Stimulated activated CD4-positive, alpha-beta T cell treated with anti-CD3 and anti-CD28 coated beads, Interleukin-2, amount 100 ng/mL, for 48 hours (primary cell): ENCODE data around the gene RNF11.

Experiments
- DNase-seq, 2 donors: peaks; one replicate each; pipeline ENCODE4 v3.0.0-alpha.2; 2020

The RNF11 gene

DNA sequence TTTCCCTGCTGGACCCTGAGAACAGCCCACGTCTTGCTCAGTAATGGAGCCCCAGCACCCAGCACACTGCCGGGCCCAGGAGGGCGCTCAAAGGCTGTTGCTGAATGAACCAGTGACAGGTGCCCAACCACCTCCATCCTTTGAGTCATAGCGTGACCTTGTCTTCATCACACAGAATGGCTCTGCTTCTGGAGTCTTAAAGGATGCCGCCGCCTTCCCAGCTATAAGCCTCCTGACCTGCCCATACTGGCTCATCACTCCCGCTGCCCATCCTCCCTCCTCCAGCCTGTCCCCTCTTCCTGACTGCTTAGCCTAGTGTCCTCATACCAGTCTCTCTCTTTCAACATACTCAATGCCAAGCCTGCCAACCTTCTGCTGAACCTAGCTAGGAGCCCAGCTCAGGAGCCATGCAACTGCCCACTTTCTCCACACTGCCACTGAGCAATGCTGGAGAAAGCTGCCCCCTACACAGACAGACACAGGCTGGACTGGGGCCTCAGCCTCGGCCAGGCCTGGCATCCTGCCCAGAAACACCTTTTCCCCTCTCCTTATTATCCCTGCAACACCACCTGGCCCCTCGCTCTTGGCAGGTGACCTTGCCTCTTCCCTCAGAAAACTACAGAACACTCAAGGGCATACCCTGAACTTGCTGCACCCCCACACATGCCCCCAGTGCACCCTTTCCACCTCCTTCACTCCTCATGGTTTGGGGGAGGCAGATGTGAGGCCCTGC is 80.2 kb downstream of the RNF11 start:
- DNase-seq = no peak

DNA sequence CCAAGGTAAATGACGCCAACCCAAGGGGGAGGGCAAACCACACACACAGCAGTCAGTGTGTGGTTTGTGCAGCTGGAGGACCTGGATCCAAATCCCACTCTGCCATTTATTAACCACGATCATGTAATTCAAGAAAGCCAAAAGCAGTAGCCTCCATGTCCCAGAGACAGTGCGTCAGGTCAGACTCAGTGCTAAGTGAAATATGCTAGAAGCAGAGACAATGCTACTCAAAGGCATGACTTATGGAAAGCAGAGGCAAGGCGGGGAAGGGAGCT is 80.7 kb downstream of the RNF11 start:
- no peak for DNase-seq

DNA sequence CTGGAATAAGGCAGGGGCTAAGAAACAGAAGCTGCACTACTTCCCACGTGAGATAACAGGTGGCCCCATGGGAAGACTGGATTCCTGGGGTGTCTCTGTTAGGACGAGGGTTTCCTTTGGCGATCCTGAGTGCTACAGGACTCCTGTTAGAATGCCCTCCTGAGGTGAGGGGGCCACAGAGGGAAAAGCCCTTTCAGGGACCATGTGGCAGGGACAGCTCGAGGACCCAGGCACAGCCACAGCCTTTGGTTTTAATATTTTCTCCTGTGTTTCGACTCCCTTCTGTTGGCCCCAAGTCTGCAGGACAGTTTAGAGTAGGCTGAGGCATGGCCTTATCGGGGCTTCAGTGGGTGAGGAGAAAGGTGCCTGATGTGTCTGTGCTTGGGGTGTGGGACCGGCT is 81.7 kb downstream of the RNF11 start:
- DNase-seq = no peak

DNA sequence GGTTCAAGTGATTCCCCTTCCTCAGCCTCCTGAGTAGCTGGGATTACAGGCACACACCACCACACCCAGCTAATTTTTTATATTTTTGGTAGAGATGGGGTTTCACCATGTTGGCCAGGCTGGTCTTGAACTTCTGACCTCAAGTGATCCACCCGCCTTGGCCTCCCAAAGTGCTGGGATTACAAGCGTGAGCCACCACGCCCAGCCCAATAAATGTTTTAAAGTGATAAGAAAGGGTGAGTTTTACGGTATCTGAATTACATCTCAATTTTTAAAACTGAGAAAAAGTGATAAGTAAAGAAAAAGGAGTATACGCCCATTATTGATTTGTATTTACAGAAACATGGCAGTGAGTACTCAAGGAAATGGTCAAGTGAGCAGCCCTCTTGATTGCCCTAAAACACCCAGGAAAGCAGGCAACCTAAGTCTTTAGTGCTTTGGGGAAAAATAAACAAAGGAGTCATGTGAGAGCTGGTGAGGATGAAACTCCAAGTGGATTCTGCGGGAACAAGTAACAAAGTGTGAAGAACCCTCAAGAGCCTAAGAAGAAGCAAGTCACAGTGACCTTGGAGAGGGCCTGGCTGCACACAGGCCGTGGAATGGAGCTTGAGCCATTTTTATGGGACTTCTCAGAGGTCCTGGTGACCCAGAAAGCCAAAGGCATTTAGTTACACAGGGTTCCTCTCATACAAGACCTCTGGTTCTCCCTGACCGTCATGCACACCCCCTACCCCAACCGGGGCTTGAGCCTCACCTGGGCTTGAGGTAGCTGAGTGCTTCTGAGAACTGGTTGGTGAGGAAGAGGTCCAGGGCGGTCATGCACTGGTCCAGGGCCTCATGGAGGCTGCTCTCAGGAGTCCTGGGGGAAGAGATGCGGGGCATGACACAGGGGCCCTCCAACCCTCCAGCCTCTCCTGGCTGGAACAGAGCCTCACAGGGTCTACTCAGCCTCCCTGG is 85.2 kb downstream of the RNF11 start:
- no peak for DNase-seq

DNA sequence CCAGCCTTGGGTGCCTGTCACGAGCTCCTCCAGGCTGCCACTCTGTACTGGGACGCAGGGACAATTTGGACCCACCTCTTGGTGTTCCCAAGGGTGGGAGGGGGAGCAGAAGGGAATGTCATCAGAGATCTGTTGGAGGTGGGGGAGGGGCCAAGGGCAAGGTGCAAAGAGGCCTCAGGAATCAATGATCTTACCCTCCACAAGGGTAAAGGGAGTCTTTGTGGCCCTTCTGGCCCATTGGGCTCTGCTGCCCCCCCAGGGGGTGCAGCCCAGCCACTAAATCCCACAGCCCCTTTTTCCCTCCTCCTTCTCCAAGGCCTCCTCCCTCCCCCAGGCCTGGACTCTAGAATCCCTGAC is 85.8 kb downstream of the RNF11 start:
- DNase-seq = no peak

DNA sequence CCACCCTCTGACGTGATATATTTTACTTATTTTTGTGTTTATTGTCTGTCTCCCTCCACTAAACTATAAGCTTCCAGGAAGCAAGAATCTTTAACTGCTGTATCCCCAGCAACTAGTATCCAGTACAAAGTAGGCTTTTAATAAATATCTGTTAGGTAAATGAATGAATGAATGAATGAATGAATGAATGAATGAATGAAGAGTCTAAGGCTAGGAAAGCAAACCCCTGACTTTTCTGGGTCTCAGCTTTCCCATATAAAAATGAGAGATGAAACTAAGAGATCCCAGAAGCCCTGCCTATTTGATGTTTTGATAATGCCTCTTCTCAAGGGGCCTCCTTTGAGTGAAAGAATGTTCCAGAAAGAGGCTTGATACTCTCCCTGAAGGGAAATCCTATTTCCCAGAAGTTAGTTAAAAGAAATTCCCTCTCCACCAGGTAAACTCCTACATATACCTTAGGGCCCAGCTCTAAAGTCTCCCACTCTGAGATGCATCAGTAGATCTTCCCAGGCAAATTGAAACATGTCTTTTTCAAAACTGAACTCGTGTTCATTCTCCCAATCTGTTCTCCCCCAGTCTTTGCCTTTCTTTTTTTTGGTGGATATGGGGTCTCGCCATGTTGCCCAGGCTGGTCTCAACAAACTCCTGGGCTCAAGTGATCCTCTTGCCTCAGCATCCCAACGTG is 86.5 kb downstream of the RNF11 start:
- DNase-seq = no peak
